ENCODE measurements around the gene NHERF2.
A peak's percentile ranks its signal among the peaks of the same experiment; 100 is the strongest.

- TF ChIP-seq POLR2A (IDR thresholded peaks at IDR 0.05; ENCODE audit: low read depth, low read length), result peak; percentile 68
- no peak for TF ChIP-seq POLR2AphosphoS5 (IDR thresholded peaks at IDR 0.05; ENCODE audit: low read depth, low read length)
- no peak for TF ChIP-seq PAX5 (IDR thresholded peaks at IDR 0.05; ENCODE audit: insufficient read depth, low read length, severe bottlenecking)
- TF ChIP-seq TAF1 (IDR thresholded peaks at IDR 0.05; ENCODE audit: low read depth, low read length), result peak; percentile 67
- no peak for TF ChIP-seq SPI1 (IDR thresholded peaks at IDR 0.05; ENCODE audit: low read depth, low read length)
- no peak for TF ChIP-seq POU2F2 (IDR thresholded peaks at IDR 0.05; ENCODE audit: low read depth, low read length)
These were observed 43.0 kb upstream of the NHERF2 start, which contains the start of gene GFER for GRCh38 chr16:1983544-1984346.
